LNCaP clone FGC (cell line): Measurements from ENCODE around the gene NFX1.
"Not testable (repeated sequence)": the region's sequence is repeated elsewhere in the genome, so short reads cannot be mapped to it uniquely, and the experiment has no call there.

Experiments used
- DNase-seq: peaks from one replicate; pipeline ENCODE4 v3.0.0-alpha.2; 2011; ENCODE audit warnings: low read depth
- H3K4me3 ChIP-seq: 2 replicates; pipeline ENCODE4 v1.5.1; 2011; ENCODE audit warnings: mild to moderate bottlenecking, low read depth, low read length, control low read depth
- CTCF ChIP-seq: IDR thresholded peaks from 2 replicates; pipeline ENCODE4 v1.5.1; 2012; ENCODE audit warnings: mild to moderate bottlenecking; ENCODE audit not compliant: control insufficient read depth, insufficient read depth; ENCODE audit errors: extremely low read depth

Gene NFX1

GRCh38 chr9:33350310-33350709 lies 60.0 kb downstream of the NFX1 start:
- H3K4me3 ChIP-seq, result no peak overlapping the region
- DNase-seq, result no peak
- TF ChIP-seq CTCF, result no peak

GRCh38 chr9:33351547-33351946 lies 61.2 kb downstream of the NFX1 start:
- no peak for DNase-seq
- H3K4me3 ChIP-seq, result no peak overlapping the region
- TF ChIP-seq CTCF, result no peak

- H3K4me3 ChIP-seq, result no peak overlapping the region
- no peak for TF ChIP-seq CTCF
- no peak for DNase-seq
Observed at GRCh38 chr9:33354651-33355211, 64.4 kb downstream of the NFX1 start.

- no peak for DNase-seq
- no peak overlapping the region for H3K4me3 ChIP-seq
- no peak for TF ChIP-seq CTCF
Observed at GRCh38 chr9:33355933-33356332, 65.6 kb downstream of the NFX1 start.

GRCh38 chr9:33358641-33359040 lies 68.3 kb downstream of the NFX1 start:
- H3K4me3 ChIP-seq, DNase-seq: not testable (repeated sequence)

GRCh38 chr9:33364127-33364526 lies 73.8 kb downstream of the NFX1 start:
- no peak overlapping the region for H3K4me3 ChIP-seq
- TF ChIP-seq CTCF, result no peak
- DNase-seq, result no peak

GRCh38 chr9:33364814-33365213 lies 74.5 kb downstream of the NFX1 start:
- H3K4me3 ChIP-seq, result not testable (repeated sequence)

GRCh38 chr9:33366979-33367480 lies 76.7 kb downstream of the NFX1 start:
- H3K4me3 ChIP-seq, result no peak overlapping the region
- TF ChIP-seq CTCF, result no peak
- no peak for DNase-seq

More at GRCh38 chr9:33364814-33365213, 74.5 kb downstream of the NFX1 start:
- DNase-seq, result not testable (repeated sequence)
